ENCODE measurements around the gene FAM216A. TPM values are rescaled to one million over a fixed set of nuclear protein-coding genes. Genes with fewer than 3 reads are reported as not detected.

FAM216A gene
- total RNA-seq, 5 donors from 2014 or later (not counting 1 experiment from before 2014, with no cell fraction given), result 6.3 to 16.5 (median 13.2) TPM

GRCh38 chr12:110467847-110468213 is 815 bp upstream of the FAM216A start:
- Histone ChIP-seq H3K27ac (ENCODE audit: low read length) (peak overlapping the region; percentile 81), H3K27me3 (replicated peaks in 1 of 2; ENCODE audit: control insufficient read depth in 2 of 2, extremely low read depth in 1 of 2, insufficient read depth in 2 of 2, low read length in 1 of 2) (no peaks in the 10 kb centered on the region), H3K4me3 (ENCODE audit: control insufficient read depth in 1 of 2, extremely low read depth in 1 of 2, low read length in 1 of 2) (peak overlapping the region; percentile 84 to 91), H3K4me1 (ENCODE audit: control insufficient read depth in 1 of 2, extremely low read depth in 1 of 2, insufficient read depth in 2 of 2, low read length in 2 of 2) (peaks cover 10 to 26% of the 10 kb centered on the region in 2 experiments), H3K36me3 (ENCODE audit: control insufficient read depth in 2 of 2, extremely low read depth in 1 of 2, insufficient read depth in 1 of 2, low read length in 1 of 2) (peaks cover 0 to 19% of the 10 kb centered on the region in 2 donors), H3K9me3 (no peaks in the 10 kb centered on the region)
- WGBS (ENCODE audit: insufficient coverage), result 0% methylated on average over 12 of the region's 15 CpGs
- DNase-seq (no peak), ATAC-seq (replicated peaks in 1 of 4) (no peak)
- H3K9me3 Mint-ChIP-seq, result no peaks in the 10 kb centered on the region
- H3K4me1 Mint-ChIP-seq, result peaks cover 30 to 44% (median 41%) of the 10 kb centered on the region in 3 donors
- no peaks in the 10 kb centered on the region for H3K27me3 Mint-ChIP-seq
- POLR2A ChIA-PET, result interaction anchor here (0.6 to 2.6 kb wide), 3 partner anchors 18 to 274 kb away, joined by 4 to 9 read pairs (median 4); partner anchors contain the start of gene ARPC3 (in 1 of the 2)
- H3K4me3 Mint-ChIP-seq, result peak overlapping the region; percentile 81 to 97 (median 97)
- CTCF ChIA-PET, result interaction anchor here (0.6 to 5.5 kb wide), 15 partner anchors 13 to 625 kb away, joined by 3 to 49 read pairs (median 4); partner anchors contain the start of genes ARPC3 (in 1 of the 2), RAD9B (in 1 of the 2) and VPS29 (in 1 of the 2)
- peak overlapping the region; percentile 90 to 93 for H3K27ac Mint-ChIP-seq
- peaks cover 5% of the 10 kb centered on the region for H3K36me3 Mint-ChIP-seq

DNA sequence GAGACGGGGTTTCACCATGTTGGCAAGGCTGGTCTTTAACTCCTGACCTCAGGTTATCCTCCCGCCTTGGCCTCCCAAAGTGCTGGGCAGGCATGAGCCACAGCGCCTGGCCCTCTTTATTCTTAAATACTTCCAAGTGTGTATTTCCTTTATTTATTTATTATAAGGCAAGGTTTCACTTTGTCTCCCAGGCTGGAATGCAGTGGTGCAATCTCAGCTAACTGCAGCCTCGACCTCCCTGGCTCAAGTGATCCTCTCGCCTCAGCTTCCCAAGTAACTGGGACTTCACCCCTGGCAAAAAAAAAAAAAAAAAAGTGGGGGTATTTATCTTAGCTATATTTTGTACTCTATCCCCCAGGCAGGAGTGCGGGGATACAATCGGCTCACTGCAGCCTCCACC is 6.8 kb downstream of the FAM216A start:
- Mint-ChIP-seq H3K4me3 (no peak overlapping the region), H3K9me3 (no peaks in the 10 kb centered on the region), H3K4me1 (peaks cover 3 to 6% (median 6%) of the 10 kb centered on the region in 3 donors), H3K27ac (no peak overlapping the region), H3K27me3 (no peaks in the 10 kb centered on the region), H3K36me3 (no peaks in the 10 kb centered on the region)
- ChIA-PET CTCF (no interaction called here), POLR2A (interaction anchor here (0.6 to 0.7 kb wide), 2 partner anchors 75 to 471 kb away, joined by 3 to 5 read pairs; no protein-coding TSS in a partner anchor)
- DNase-seq (no peak), ATAC-seq (replicated peaks in 1 of 4) (no peak)
- H3K9me3 ChIP-seq, result no peaks in the 10 kb centered on the region
- H3K4me1 ChIP-seq (ENCODE audit: control insufficient read depth in 1 of 2, extremely low read depth in 1 of 2, insufficient read depth in 2 of 2, low read length in 2 of 2), result no peaks in the 10 kb centered on the region
- no CpG with 5 or more reads among the region's 7 CpGs for WGBS (ENCODE audit: insufficient coverage)
- peaks cover 0 to 6% of the 10 kb centered on the region in 2 donors for H3K36me3 ChIP-seq (ENCODE audit: control insufficient read depth in 2 of 2, extremely low read depth in 1 of 2, insufficient read depth in 1 of 2, low read length in 1 of 2)
- H3K27ac ChIP-seq (ENCODE audit: low read length), result no peak overlapping the region
- H3K4me3 ChIP-seq (ENCODE audit: control insufficient read depth in 1 of 2, extremely low read depth in 1 of 2, low read length in 1 of 2), result no peak overlapping the region
- H3K27me3 ChIP-seq (replicated peaks in 1 of 2; ENCODE audit: control insufficient read depth in 2 of 2, extremely low read depth in 1 of 2, insufficient read depth in 2 of 2, low read length in 1 of 2), result no peaks in the 10 kb centered on the region

- POLR2A ChIA-PET, result interaction anchor here in 1 of 2 donors (0.6 to 0.7 kb wide), 2 partner anchors 49 to 293 kb away, joined by 4 read pairs; partner anchors contain the start of gene ARPC3
- Mint-ChIP-seq H3K4me3 (peak overlapping the region; percentile 2 to 57 (median 55)), H3K9me3 (no peaks in the 10 kb centered on the region), H3K36me3 (peaks cover 18% of the 10 kb centered on the region), H3K27ac (peak overlapping the region; percentile 22 to 46), H3K27me3 (no peaks in the 10 kb centered on the region), H3K4me1 (peaks cover 38 to 47% (median 45%) of the 10 kb centered on the region in 3 donors)
- no peak for DNase-seq
- ATAC-seq (replicated peaks in 1 of 4), result no peak
- no peaks in the 10 kb centered on the region for H3K9me3 ChIP-seq
- no peak overlapping the region for H3K4me3 ChIP-seq (ENCODE audit: control insufficient read depth in 1 of 2, extremely low read depth in 1 of 2, low read length in 1 of 2)
- H3K27me3 ChIP-seq (replicated peaks in 1 of 2; ENCODE audit: control insufficient read depth in 2 of 2, extremely low read depth in 1 of 2, insufficient read depth in 2 of 2, low read length in 1 of 2), result no peaks in the 10 kb centered on the region
- H3K27ac ChIP-seq (ENCODE audit: low read length), result peak overlapping the region; percentile 14
- WGBS (ENCODE audit: insufficient coverage), result no CpG with 5 or more reads among the region's 4 CpGs
- peaks cover 0 to 16% of the 10 kb centered on the region in 2 donors for H3K36me3 ChIP-seq (ENCODE audit: control insufficient read depth in 2 of 2, extremely low read depth in 1 of 2, insufficient read depth in 1 of 2, low read length in 1 of 2)
- CTCF ChIA-PET, result interaction anchor here in 1 of 2 donors (0.6 to 5.3 kb wide), 4 partner anchors 14 to 49 kb away, joined by 3 to 30 read pairs (median 3); partner anchors contain the start of genes ARPC3, FAM216A and GPN3
- peaks cover 20% of the 10 kb centered on the region in 2 experiments for H3K4me1 ChIP-seq (ENCODE audit: control insufficient read depth in 1 of 2, extremely low read depth in 1 of 2, insufficient read depth in 2 of 2, low read length in 2 of 2)
These were observed 30.5 kb downstream of the FAM216A start for GRCh38 chr12:110498984-110499706.

DNA sequence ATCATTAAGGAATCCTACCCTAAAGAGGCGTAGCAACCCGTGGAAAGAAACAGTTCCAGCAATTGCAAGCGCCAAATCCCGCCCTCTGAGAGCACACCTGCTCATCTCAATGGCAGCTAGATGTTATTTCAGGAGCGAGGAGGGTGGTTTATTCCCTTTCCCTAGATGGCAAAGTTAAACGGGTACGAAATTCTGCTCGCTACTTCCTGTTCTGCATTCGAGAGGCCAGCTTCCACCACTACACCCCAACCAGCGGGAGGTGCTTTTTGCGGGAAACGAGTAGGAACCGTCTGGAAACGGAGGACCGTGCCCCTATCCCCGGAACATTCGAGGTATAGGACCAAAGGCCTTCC is 32.7 kb downstream of the FAM216A start:
- H3K4me3 Mint-ChIP-seq, result peak overlapping the region; percentile 90 to 99 (median 97)
- H3K27me3 ChIP-seq (replicated peaks in 1 of 2; ENCODE audit: control insufficient read depth in 2 of 2, extremely low read depth in 1 of 2, insufficient read depth in 2 of 2, low read length in 1 of 2), result no peaks in the 10 kb centered on the region
- peak overlapping the region; percentile 77 for H3K27ac ChIP-seq (ENCODE audit: low read length)
- H3K4me1 ChIP-seq (ENCODE audit: control insufficient read depth in 1 of 2, extremely low read depth in 1 of 2, insufficient read depth in 2 of 2, low read length in 2 of 2), result peaks cover 20% of the 10 kb centered on the region in 2 experiments
- H3K4me3 ChIP-seq (ENCODE audit: control insufficient read depth in 1 of 2, extremely low read depth in 1 of 2, low read length in 1 of 2), result peak overlapping the region; percentile 74 to 88
- peaks cover 38 to 45% (median 41%) of the 10 kb centered on the region in 3 donors for H3K4me1 Mint-ChIP-seq
- H3K27ac Mint-ChIP-seq, result peak overlapping the region; percentile 98
- 0% methylated on average over 8 of the region's 17 CpGs for WGBS (ENCODE audit: insufficient coverage)
- ATAC-seq (replicated peaks in 1 of 4), result peak; percentile 5 to 18 (median 8)
- ChIA-PET CTCF (interaction anchor here in 1 of 2 donors (0.7 to 5.3 kb wide), 6 partner anchors 12 to 104 kb away, joined by 3 to 30 read pairs (median 4); partner anchors contain the start of genes ARPC3, FAM216A and GPN3), POLR2A (interaction anchor here in 1 of 2 donors (0.9 kb wide), 1 partner anchor 37 kb away, joined by 3 read pairs; no protein-coding TSS in a partner anchor)
- H3K36me3 ChIP-seq (ENCODE audit: control insufficient read depth in 2 of 2, extremely low read depth in 1 of 2, insufficient read depth in 1 of 2, low read length in 1 of 2), result no peaks in the 10 kb centered on the region
- H3K27me3 Mint-ChIP-seq, result no peaks in the 10 kb centered on the region
- H3K9me3 ChIP-seq, result no peaks in the 10 kb centered on the region
- DNase-seq, result peak in 9 of 35 experiments; percentile 1 to 50 (median 9)
- H3K9me3 Mint-ChIP-seq, result no peaks in the 10 kb centered on the region
- peaks cover 7% of the 10 kb centered on the region for H3K36me3 Mint-ChIP-seq

- no peaks in the 10 kb centered on the region for H3K9me3 Mint-ChIP-seq
- no peaks in the 10 kb centered on the region for H3K36me3 ChIP-seq (ENCODE audit: control insufficient read depth in 2 of 2, extremely low read depth in 1 of 2, insufficient read depth in 1 of 2, low read length in 1 of 2)
- peak within 1 kb of the TSS; percentile 90 to 99 (median 97) for H3K4me3 Mint-ChIP-seq
- ChIA-PET CTCF (interaction anchor here (0.5 to 5.3 kb wide), 10 partner anchors 11 to 424 kb away, joined by 3 to 30 read pairs (median 4); partner anchors contain the start of genes ARPC3 (in 1 of the 2), FAM216A (in 1 of the 2) and GPN3 (in 1 of the 2)), POLR2A (interaction anchor here (0.5 to 0.9 kb wide), 5 partner anchors 13 to 92 kb away, joined by 3 to 7 read pairs (median 4); partner anchors contain the start of gene ARPC3 (in 1 of the 2))
- H3K27ac ChIP-seq (ENCODE audit: low read length), result peak within 1 kb of the TSS; percentile 86
- H3K27me3 Mint-ChIP-seq, result no peaks in the 10 kb centered on the region
- H3K27ac Mint-ChIP-seq, result peak within 1 kb of the TSS; percentile 98
- peaks cover 20% of the 10 kb centered on the region in 2 experiments for H3K4me1 ChIP-seq (ENCODE audit: control insufficient read depth in 1 of 2, extremely low read depth in 1 of 2, insufficient read depth in 2 of 2, low read length in 2 of 2)
- peak within 1 kb of the TSS; percentile 74 to 88 for H3K4me3 ChIP-seq (ENCODE audit: control insufficient read depth in 1 of 2, extremely low read depth in 1 of 2, low read length in 1 of 2)
- WGBS (ENCODE audit: insufficient coverage), result 0% methylated on average over 42 of the region's 61 CpGs
- no peaks in the 10 kb centered on the region for H3K9me3 ChIP-seq
- ATAC-seq (replicated peaks in 1 of 4) (peak; percentile 93 to 96 (median 95)), DNase-seq (peak; percentile 96 to 100 (median 99))
- peaks cover 7% of the 10 kb centered on the region for H3K36me3 Mint-ChIP-seq
- H3K4me1 Mint-ChIP-seq, result peaks cover 38 to 45% (median 41%) of the 10 kb centered on the region in 3 donors
- H3K27me3 ChIP-seq (replicated peaks in 1 of 2; ENCODE audit: control insufficient read depth in 2 of 2, extremely low read depth in 1 of 2, insufficient read depth in 2 of 2, low read length in 1 of 2), result no peaks in the 10 kb centered on the region
These were observed 33.4 kb downstream of the FAM216A start, which contains the start of the genes RAD9B and VPS29 for GRCh38 chr12:110501752-110502738. Gene RAD9B (plus strand): TSS chr12:110502331. CDS start chr12:110502338, 7 bp downstream. Gene VPS29 (minus strand): TSS chr12:110502111. CDS start chr12:110502051, 60 bp downstream.
